ENCODE results near the gene LIME1.

LIME1 gene

DNA sequence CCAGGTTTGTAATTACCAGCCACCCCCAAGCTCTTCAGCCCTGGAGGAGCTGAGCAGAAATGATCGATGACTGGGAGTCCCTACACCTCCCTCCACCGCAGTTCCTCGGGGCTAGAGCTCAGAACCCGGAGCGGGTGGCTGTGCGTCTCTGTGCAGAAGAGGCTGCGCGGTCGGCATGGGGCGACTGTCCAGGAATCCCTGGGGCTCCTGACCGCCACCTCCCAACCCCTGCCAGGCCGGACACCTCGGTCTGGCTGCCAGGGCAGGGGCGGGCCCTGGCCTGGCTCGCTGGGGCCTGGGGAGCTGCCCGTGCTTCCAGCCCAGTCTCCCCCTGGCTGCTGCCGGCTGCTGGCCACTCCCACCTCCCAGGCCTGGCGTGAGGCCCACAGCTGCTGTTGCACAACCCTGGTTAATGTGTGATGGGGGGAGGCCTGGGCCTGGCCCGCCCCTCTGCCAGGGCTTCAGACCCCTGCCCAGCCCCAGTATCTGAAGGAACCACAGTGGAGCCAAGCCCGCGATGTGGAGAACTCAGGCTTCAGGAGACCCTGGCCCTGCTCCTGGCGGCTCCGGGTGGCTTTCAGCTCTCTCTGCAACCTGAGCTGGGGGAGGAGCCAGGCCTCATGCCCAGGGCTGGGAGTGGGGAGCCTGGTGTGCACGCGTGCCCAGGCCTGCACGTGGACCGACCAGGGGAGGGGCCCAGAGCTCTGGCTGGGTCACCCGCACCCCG, 4.3 kb downstream of the LIME1 start:
- peak; percentile 8 for TF ChIP-seq CTCF (IDR thresholded peaks at IDR 0.05; ENCODE audit: insufficient read depth, low read length, poor library complexity, severe bottlenecking)
- peaks cover 7% of the 10 kb centered on the region for H3K36me3 ChIP-seq (ENCODE audit: control insufficient read depth, insufficient read depth, low read length)
- no peaks in the 10 kb centered on the region for H3K27me3 ChIP-seq (replicated peaks; ENCODE audit: control insufficient read depth, insufficient read depth, low read length)
- H3K4me3 ChIP-seq (replicated peaks; ENCODE audit: low read depth, low read length) = peak overlapping the region; percentile 63
- peak; percentile 63 for DNase-seq (ENCODE audit: extremely low read depth, insufficient read length)

- no peak for TF ChIP-seq CTCF (IDR thresholded peaks at IDR 0.05; ENCODE audit: insufficient read depth, low read length, poor library complexity, severe bottlenecking)
- no peak for DNase-seq (ENCODE audit: extremely low read depth, insufficient read length)
- Histone ChIP-seq H3K4me3 (replicated peaks; ENCODE audit: low read depth, low read length) (no peak overlapping the region; the same call in 1 of the 2 replicates), H3K27me3 (replicated peaks; ENCODE audit: control insufficient read depth, insufficient read depth, low read length) (no peaks in the 10 kb centered on the region), H3K36me3 (ENCODE audit: control insufficient read depth, insufficient read depth, low read length) (peaks cover 3% of the 10 kb centered on the region)
Measured at GRCh38 chr20:63741354-63741675, 4.9 kb downstream of the LIME1 start.

DNA sequence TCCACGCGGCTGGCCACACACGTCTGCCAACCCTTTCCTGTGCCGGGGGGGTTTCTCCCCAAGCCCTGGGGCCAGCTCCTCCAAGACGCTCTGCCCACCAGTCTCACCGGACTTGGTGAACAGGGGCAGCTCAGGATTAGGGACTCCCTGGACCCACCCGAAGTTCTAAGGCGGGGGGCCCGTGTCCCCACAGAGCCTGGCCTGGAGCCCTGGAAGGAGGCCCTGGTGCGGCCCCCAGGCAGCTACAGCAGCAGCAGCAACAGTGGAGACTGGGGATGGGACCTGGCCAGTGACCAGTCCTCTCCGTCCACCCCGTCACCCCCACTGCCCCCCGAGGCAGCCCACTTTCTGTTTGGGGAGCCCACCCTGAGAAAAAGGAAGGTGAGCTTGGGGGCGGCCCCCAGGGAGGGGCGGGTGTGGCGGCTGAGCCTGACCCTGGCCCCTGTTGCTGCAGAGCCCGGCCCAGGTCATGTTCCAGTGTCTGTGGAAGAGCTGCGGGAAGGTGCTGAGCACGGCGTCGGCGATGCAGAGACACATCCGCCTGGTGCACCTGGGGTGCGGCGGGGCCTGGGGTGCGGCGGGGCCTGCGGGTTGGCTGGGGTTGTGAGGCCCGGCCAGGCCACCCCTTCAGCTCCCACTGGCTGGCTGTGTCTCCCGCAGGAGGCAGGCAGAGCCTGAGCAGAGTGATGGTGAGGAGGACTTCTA, 5.4 kb downstream of the LIME1 start:
- no peak overlapping the region for H3K4me3 ChIP-seq (replicated peaks; ENCODE audit: low read depth, low read length)
- no peak for TF ChIP-seq CTCF (IDR thresholded peaks at IDR 0.05; ENCODE audit: insufficient read depth, low read length, poor library complexity, severe bottlenecking)
- DNase-seq (ENCODE audit: extremely low read depth, insufficient read length) = no peak
- peaks cover 3% of the 10 kb centered on the region for H3K36me3 ChIP-seq (ENCODE audit: control insufficient read depth, insufficient read depth, low read length)
- H3K27me3 ChIP-seq (replicated peaks; ENCODE audit: control insufficient read depth, insufficient read depth, low read length) = no peaks in the 10 kb centered on the region

- no peak for DNase-seq (ENCODE audit: extremely low read depth, insufficient read length)
Measured at GRCh38 chr20:63742381-63743024, 6.0 kb downstream of the LIME1 start.

More at GRCh38 chr20:63742381-63743024, 6.0 kb downstream of the LIME1 start:
- peaks cover 3% of the 10 kb centered on the region for H3K36me3 ChIP-seq (ENCODE audit: control insufficient read depth, insufficient read depth, low read length)
- no peak overlapping the region for H3K4me3 ChIP-seq (replicated peaks; ENCODE audit: low read depth, low read length)
- no peaks in the 10 kb centered on the region for H3K27me3 ChIP-seq (replicated peaks; ENCODE audit: control insufficient read depth, insufficient read depth, low read length)
- no peak for TF ChIP-seq CTCF (IDR thresholded peaks at IDR 0.05; ENCODE audit: insufficient read depth, low read length, poor library complexity, severe bottlenecking)
